Tibial nerve (tissue), 4 donors: ENCODE results near the gene CYP26C1.

Experiments
- CTCF ChIP-seq, 5 experiments: fragments of 200-600 bp in 3 of 5; fragments of 450-650 bp in 2 of 5; sonication (generic) in 3 of 5; IDR thresholded peaks; one replicate each; pipeline ENCODE4 v1.5.1; 2016 to 2019; ENCODE audit warnings: antibody characterized with exemption in 5 of 5, mild to moderate bottlenecking in 3 of 5, moderate library complexity in 2 of 5
- EP300 ChIP-seq, 2 donors: sonication (generic); formaldehyde crosslinking; IDR thresholded peaks; one replicate each; pipeline ENCODE4 v1.6.1; 2017; ENCODE audit warnings: antibody characterized with exemption in 2 of 2, mild to moderate bottlenecking in 1 of 2
- POLR2A ChIP-seq, 2 donors: fragments of 450-650 bp; IDR thresholded peaks; one replicate each; pipeline ENCODE4 v1.6.1; 2017; ENCODE audit warnings: antibody characterized with exemption in 2 of 2, mild to moderate bottlenecking in 2 of 2, moderate library complexity in 2 of 2

DNA sequence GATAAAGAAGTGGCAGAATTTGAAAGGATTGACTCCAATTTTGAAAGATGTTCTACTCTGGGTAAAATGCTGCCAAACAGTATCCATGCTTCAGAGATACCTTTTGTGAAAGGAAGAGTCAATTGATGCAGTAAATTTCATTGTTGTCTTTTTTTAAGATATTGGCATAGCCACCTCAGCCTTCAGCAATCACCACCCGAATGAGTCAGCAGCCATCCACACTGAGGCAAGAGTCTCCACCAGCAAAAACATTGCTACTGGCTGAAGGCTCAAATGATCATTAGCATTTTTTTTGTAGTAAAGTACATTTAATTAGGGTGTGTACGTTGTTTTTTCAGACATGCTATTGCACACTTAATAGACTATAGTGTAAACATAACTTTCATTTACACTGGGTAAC lies 31.7 kb upstream of the CYP26C1 start:
- TF ChIP-seq EP300 (IDR thresholded peaks at IDR 0.05) (no peak), CTCF (IDR thresholded peaks at IDR 0.05) (no peak), POLR2A (IDR thresholded peaks at IDR 0.05) (no peak)
